ENCODE measurements around the gene DYNC1H1.

DYNC1H1 gene

GRCh38 chr14:102000902-102001301, 36.5 kb downstream of the DYNC1H1 start:
- TF ChIP-seq CTCF (conservative IDR thresholded peaks at IDR 0.05; ENCODE audit: control insufficient read depth, insufficient read depth, low read depth, low read length) = no peak
- DNase-seq (ENCODE audit: low read depth) = no peak
- no peak overlapping the region for H3K4me3 ChIP-seq (ENCODE audit: control insufficient read depth, low read depth, low read length)

- TF ChIP-seq CTCF (conservative IDR thresholded peaks at IDR 0.05; ENCODE audit: control insufficient read depth, insufficient read depth, low read depth, low read length) = no peak
- H3K4me3 ChIP-seq (ENCODE audit: control insufficient read depth, low read depth, low read length) = no peak overlapping the region
- DNase-seq (ENCODE audit: low read depth) = no peak
Measured at GRCh38 chr14:102005336-102005735, 41.0 kb downstream of the DYNC1H1 start.

- no peak for DNase-seq (ENCODE audit: low read depth)
- TF ChIP-seq CTCF (conservative IDR thresholded peaks at IDR 0.05; ENCODE audit: control insufficient read depth, insufficient read depth, low read depth, low read length) = no peak
- H3K4me3 ChIP-seq (ENCODE audit: control insufficient read depth, low read depth, low read length) = no peak overlapping the region
Measured at GRCh38 chr14:102007916-102008418, 43.6 kb downstream of the DYNC1H1 start.

- no peak for TF ChIP-seq CTCF (conservative IDR thresholded peaks at IDR 0.05; ENCODE audit: control insufficient read depth, insufficient read depth, low read depth, low read length)
- no peak for DNase-seq (ENCODE audit: low read depth)
Measured at GRCh38 chr14:102008891-102009290, 44.5 kb downstream of the DYNC1H1 start.

GRCh38 chr14:102011631-102012030, 47.3 kb downstream of the DYNC1H1 start:
- no peak overlapping the region for H3K4me3 ChIP-seq (ENCODE audit: control insufficient read depth, low read depth, low read length)
- no peak for TF ChIP-seq CTCF (conservative IDR thresholded peaks at IDR 0.05; ENCODE audit: control insufficient read depth, insufficient read depth, low read depth, low read length)
- DNase-seq (ENCODE audit: low read depth) = no peak

More at GRCh38 chr14:102008891-102009290, 44.5 kb downstream of the DYNC1H1 start:
- no peak overlapping the region for H3K4me3 ChIP-seq (ENCODE audit: control insufficient read depth, low read depth, low read length)

GRCh38 chr14:102012336-102012735, 48.0 kb downstream of the DYNC1H1 start:
- H3K4me3 ChIP-seq (ENCODE audit: control insufficient read depth, low read depth, low read length) = no peak overlapping the region
- DNase-seq (ENCODE audit: low read depth) = no peak
- TF ChIP-seq CTCF (conservative IDR thresholded peaks at IDR 0.05; ENCODE audit: control insufficient read depth, insufficient read depth, low read depth, low read length) = no peak

GRCh38 chr14:102013669-102014200, 49.4 kb downstream of the DYNC1H1 start:
- H3K4me3 ChIP-seq (ENCODE audit: control insufficient read depth, low read depth, low read length) = no peak overlapping the region
- TF ChIP-seq CTCF (conservative IDR thresholded peaks at IDR 0.05; ENCODE audit: control insufficient read depth, insufficient read depth, low read depth, low read length) = no peak
- DNase-seq (ENCODE audit: low read depth) = peak; percentile 22

Data from fibroblast of mammary gland (primary cell).